ENCODE data around the gene ANKRD29.

- no peak for TF ChIP-seq EZH2 (IDR thresholded peaks at IDR 0.05; ENCODE audit: borderline replicate concordance, low read length)
- TF ChIP-seq CTCF (IDR thresholded peaks at IDR 0.05; ENCODE audit: low read length): no peak
Observed at GRCh38 chr18:23704806-23705205, 42.1 kb upstream of the ANKRD29 start.

Measured in OCI-LY1 (cell line).